NOMO-1 (cell line): ENCODE results near the gene CD55.

ENCODE experiments used
- DNase-seq, 2 experiments: peaks; one replicate each; lab custom pipeline; 2025; ENCODE audit not compliant: unreplicated experiment in 2 of 2; lab: John Stamatoyannopoulos, UW

The CD55 gene

DNA sequence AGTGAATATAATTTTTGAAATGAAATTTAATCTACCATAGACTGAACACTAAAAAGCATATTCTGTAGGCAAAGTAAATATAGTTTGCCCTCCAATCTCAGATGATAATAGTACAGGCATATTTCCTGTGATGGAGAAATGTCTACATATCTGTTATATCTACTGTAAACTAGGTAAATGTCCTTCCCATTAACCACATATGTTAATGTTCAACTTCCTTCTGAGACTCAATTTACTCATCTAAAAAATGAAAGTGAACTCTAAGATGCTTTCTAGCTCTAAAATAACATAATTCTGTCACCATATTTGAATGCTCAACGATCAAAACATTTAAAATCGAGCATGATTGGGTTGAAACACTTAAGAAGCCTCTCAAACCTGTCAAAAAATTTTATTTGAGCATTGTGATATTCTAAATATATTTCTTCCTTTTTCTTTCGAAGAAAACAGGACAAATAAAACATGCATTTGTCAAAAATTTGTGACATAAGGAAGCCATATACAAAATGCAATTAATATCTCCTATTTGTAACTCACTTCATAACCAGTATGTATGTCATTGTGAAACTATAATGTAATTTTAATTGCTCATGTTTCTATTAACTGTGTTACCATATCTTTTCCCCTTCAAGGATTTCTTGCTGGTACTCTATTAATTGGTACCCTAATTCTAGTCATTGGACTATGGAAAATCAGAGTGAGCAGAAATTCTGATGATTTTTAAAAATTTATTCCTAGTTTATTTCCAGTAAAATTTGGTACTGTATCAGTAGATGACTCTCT, 34.2 kb downstream of the CD55 start:
- no peak for DNase-seq

DNA sequence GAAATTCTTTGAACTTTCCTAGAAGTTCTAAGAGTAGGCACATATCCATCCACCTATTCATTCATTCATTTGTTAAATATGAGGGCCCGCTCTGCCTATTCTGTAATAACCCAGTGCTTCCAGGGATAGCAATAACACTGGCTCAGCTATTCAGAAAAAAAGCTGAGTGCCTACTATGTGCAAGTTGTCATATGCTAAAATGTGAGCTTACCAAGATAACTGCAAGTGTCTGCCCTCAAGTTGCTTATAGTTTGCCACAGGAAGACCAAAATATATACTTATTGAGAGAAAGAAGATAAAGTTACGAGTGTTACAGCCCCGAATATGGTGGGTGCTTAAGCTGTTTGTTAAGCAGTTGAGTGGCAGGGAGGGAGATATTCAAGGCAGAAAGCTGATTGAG, 39.6 kb downstream of the CD55 start:
- DNase-seq: no peak

GRCh38 chr1:207361889-207362288, 40.4 kb downstream of the CD55 start:
- no peak for DNase-seq

- no peak for DNase-seq
Measured at GRCh38 chr1:207362962-207363860, 41.7 kb downstream of the CD55 start.

DNA sequence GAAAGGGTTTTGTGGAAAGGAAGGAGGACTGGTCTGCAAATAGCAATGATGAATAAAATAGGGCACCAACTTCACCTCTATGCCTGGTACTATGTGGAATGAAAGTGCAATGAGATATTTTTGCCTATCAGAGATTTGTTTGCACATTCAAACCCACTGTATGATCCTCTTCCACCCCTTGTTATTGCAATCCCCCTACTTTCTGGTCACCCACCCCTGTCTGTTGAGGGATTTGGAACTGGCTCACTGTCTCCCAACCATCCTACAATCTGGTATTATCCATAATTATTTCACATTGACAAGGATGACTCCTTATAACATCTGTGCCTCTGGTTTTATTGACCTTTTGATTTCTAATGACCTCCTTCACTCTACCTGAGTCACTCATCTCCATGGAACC, 42.4 kb downstream of the CD55 start:
- no peak for DNase-seq

DNA sequence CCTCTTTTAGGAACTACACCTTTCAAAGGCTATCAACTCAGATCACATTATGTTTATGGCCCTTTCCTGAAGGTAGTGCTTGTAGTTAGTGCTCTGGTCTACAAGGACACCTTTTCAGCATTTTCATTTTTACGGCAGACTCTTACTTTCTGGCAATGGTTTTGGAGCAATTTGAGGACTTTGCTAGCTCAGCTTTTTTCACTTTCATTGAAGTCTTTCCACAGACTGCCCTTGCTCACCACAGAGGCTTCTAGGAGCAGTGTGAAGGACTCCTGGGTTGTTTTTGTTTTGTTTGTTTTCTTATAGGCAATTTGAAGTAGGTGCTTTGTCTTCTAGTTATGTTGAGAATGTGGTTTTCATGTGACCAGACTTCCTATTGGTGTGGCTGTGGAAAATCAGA, 43.1 kb downstream of the CD55 start:
- no peak for DNase-seq

GRCh38 chr1:207365063-207365462, 43.6 kb downstream of the CD55 start:
- DNase-seq: no peak

- DNase-seq: no peak
Measured at GRCh38 chr1:207366022-207366421, 44.5 kb downstream of the CD55 start.

DNA sequence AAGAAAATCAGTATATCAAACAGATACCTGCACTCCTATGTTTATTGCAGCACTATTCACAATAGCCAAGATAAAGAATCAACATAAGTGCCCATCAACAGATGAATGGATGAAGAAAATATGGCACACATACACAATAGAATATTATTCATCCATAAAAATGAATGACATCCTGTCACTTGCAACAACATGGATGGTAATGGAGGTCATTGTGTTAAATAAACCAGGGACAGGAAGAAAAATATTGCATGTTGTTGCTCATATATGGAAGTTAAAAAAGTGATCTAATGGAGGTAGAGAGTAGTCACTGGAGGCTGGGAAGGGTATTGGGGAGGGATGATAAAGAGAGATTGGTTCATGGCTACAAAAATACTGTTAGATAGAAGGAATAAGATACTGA, 67.2 kb downstream of the CD55 start:
- no peak for DNase-seq

- no peak for DNase-seq
Measured at GRCh38 chr1:207389728-207390464, 68.4 kb downstream of the CD55 start.

- DNase-seq: no peak
Measured at GRCh38 chr1:207393610-207394009, 72.1 kb downstream of the CD55 start.

- no peak for DNase-seq
Measured at GRCh38 chr1:207396168-207396746, 74.8 kb downstream of the CD55 start.

- no peak for DNase-seq
Measured at GRCh38 chr1:207397525-207397926, 76.0 kb downstream of the CD55 start.

DNA sequence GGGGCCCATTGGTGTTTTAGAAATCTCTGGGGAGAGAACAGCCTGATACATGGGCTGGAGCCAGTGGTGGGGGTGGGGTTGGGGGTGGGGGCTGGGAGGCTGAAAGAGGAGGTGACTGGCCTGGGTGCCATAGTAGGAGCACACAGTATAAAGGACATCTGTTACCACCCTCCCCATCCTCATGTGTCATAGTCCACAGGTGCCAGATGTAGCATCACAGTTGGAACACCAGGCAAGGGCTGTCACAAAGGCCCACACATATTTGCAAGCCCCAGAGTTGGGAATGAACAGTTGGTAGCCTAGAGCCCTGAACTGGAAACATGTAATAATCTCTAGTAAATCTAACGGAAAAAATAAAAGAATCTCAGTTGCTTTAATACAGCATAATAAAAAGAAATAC, 77.5 kb downstream of the CD55 start:
- DNase-seq: no peak

DNA sequence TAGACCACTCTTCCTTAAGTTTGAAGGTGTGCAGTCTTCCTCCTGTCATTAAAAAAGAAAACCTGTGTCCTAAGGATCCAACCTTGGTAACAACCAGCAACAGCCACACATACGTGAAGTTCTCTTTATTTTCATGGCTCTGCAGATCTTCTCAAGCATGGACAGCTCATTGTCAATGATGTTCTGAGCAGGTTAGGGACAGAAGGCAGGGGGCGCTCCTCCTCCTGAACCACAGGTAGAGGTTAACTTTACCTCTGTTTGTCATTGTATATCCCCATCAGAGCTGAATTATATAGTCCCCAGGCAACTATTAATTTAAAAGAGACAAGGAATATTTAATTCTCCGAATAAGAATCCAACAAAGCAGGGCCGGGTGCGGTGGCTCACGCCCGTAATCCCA, 80.1 kb downstream of the CD55 start:
- no peak for DNase-seq

GRCh38 chr1:207402744-207403143, 81.3 kb downstream of the CD55 start:
- DNase-seq: no peak

DNA sequence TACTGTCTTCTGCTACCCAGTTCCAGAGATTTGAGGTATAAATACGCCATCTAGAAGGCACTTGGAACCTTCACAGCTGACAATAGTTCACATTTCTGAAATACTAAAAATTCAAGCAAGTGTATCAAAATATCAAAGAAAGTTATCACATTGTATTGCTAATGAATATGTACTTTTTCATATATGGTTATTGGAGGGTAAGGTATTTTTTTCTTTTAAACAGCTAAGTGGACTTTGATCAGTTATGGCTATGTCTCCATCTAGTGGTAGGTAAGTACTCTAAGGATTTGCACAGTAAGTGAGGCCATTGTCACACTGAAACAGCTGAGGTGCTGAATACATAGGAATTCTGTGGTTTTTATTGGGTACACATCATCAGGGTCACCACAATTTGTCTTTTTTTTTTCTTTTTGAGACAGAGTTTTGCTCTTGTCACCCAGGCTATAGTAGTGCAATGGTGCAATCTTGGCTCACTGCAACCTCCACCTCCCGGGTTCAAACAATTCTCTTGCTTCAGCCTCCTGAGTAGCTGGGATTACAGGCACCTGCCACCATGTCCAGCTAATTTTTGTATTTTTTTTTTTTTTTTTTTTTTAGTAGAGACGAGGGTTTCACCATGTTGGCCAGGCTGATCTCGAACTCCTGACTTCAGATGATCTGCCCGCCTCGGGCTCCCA, 83.5 kb downstream of the CD55 start:
- DNase-seq: peak; percentile 21 to 72

DNA sequence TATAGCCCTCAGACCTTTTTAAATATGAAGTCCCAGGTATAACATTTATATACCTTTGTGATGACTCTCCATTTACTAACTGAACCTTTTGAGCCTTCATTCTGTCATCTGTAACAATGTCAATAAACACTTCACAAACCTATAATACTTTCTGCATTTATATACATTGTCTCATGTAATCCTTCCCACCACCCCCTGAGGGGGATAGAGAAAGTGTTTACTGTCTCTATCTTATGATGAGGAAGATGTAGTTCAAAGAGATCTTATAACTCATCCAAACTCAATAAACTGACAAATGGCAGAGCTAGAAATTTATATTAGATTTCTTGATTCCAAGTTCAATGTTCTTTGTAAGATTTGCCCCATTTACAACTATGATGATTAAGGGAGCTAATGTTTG, 84.3 kb downstream of the CD55 start:
- DNase-seq: no peak

DNA sequence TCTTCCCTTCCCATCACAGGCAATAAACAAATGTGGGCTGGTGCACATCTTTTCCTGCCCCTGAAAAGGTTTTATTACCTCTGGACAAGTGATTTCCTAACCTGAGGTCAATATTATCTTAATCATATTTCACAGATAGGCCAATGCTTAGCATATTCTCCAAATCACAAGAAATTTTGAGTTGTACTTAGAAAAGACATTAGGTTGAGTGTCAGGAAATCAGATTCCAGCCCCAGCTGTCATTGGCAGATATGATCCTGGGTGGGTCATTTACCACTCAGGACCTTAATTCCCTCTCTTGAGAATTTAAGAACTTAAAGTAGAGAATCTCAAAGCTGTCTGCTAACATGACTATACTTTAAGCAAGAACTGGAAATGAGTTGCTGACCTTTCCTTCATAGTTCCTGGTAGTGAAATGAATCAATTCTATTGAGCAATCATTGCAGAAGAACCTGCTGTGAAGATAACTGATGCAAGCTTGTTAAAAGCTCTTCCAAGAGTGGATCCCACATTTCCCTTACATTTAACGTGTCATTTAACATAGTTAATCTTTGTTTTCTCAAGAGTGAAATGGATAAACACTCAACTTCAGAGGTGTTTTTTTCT, 86.3 kb downstream of the CD55 start:
- DNase-seq: peak in 1 of 2 experiments; percentile 75
